ENCODE data around the gene KCTD7.
"Not testable (repeated sequence)": the region's sequence is repeated elsewhere in the genome, so short reads cannot be mapped to it uniquely, and the experiment has no call there.

Gene KCTD7

GRCh38 chr7:66627881-66628360, 760 bp upstream of the KCTD7 start:
- TF ChIP-seq CTCF (IDR thresholded peaks at IDR 0.05; ENCODE audit: low read depth, low read length) = no peak

GRCh38 chr7:66629222-66630062, 761 bp downstream of the KCTD7 start:
- no peaks in the 10 kb centered on the region for H3K27me3 ChIP-seq
- H3K4me3 ChIP-seq (ENCODE audit: low read depth, low read length) = peak overlapping the region; percentile 57
- H3K9me3 ChIP-seq = no peaks in the 10 kb centered on the region
- H3K36me3 ChIP-seq = no peaks in the 10 kb centered on the region
- no peak for TF ChIP-seq CTCF (IDR thresholded peaks at IDR 0.05; ENCODE audit: low read depth, low read length)
- no peak for DNase-seq
- H3K4me1 ChIP-seq = peaks cover 8% of the 10 kb centered on the region

More at GRCh38 chr7:66627881-66628360, 760 bp upstream of the KCTD7 start:
- Histone ChIP-seq H3K4me3 (ENCODE audit: low read depth, low read length) (peak overlapping the region; percentile 81), H3K27me3 (no peaks in the 10 kb centered on the region), H3K9me3 (no peaks in the 10 kb centered on the region), H3K4me1 (peaks cover 8% of the 10 kb centered on the region), H3K36me3 (no peaks in the 10 kb centered on the region)
- DNase-seq = no peak

GRCh38 chr7:66630531-66630930, 1.9 kb downstream of the KCTD7 start:
- no peak for DNase-seq
- H3K27me3 ChIP-seq = no peaks in the 10 kb centered on the region
- H3K36me3 ChIP-seq = no peaks in the 10 kb centered on the region
- no peak overlapping the region for H3K4me3 ChIP-seq (ENCODE audit: low read depth, low read length)
- no peaks in the 10 kb centered on the region for H3K9me3 ChIP-seq
- TF ChIP-seq CTCF (IDR thresholded peaks at IDR 0.05; ENCODE audit: low read depth, low read length) = no peak
- H3K4me1 ChIP-seq = peaks cover 8% of the 10 kb centered on the region

DNA sequence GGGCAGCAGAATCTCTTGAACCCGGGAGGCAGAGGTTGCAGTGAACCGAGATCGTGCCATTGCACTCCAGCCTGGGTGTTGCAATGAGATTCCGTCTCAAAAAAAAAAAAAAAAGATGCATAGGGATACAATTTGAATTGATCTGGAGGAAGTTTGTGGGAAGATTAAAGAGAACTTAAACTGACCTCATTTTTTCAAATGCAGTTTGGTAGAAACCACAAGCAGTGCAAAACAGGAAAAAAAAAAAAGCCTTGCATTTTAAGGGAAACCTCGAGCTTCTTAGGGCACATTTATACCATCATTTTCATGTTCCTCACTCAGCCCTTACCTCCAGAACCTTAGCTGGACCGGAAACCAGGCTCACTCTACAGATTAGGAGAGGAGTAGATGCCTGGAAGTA, 2.8 kb downstream of the KCTD7 start:
- no peak for TF ChIP-seq CTCF (IDR thresholded peaks at IDR 0.05; ENCODE audit: low read depth, low read length)
- Histone ChIP-seq H3K27me3 (no peaks in the 10 kb centered on the region), H3K9me3 (no peaks in the 10 kb centered on the region), H3K4me1 (peaks cover 8% of the 10 kb centered on the region), H3K4me3 (ENCODE audit: low read depth, low read length) (no peak overlapping the region), H3K36me3 (no peaks in the 10 kb centered on the region)
- no peak for DNase-seq

DNA sequence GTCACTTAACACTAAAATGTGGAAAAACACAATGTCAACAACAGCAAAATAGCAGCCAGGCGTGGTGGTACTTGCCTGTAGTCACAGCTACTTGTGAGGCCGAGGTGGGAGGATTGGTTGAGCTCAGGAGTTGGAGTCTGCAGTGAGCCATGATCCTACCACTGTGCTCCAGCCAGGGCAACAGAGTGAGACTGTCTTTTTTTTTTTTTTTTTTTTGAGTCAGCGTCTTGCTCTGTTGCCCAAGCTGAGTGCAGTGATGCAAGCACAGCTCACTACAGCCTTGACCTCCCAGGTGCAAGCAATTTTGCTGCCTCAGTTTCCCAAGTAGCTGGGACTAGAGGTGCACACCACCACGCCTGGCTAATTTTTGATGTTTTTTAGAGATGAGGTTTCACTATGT, 6.1 kb downstream of the KCTD7 start:
- H3K36me3 ChIP-seq = no peaks in the 10 kb centered on the region
- no peaks in the 10 kb centered on the region for H3K9me3 ChIP-seq
- H3K4me3 ChIP-seq (ENCODE audit: low read depth, low read length) = no peak overlapping the region
- no peak for TF ChIP-seq CTCF (IDR thresholded peaks at IDR 0.05; ENCODE audit: low read depth, low read length)
- H3K4me1 ChIP-seq = no peaks in the 10 kb centered on the region
- no peaks in the 10 kb centered on the region for H3K27me3 ChIP-seq
- DNase-seq = no peak

- not testable (repeated sequence) for H3K27me3 ChIP-seq; H3K4me1 ChIP-seq; H3K36me3 ChIP-seq; H3K4me3 ChIP-seq (ENCODE audit: low read depth, low read length); DNase-seq; H3K9me3 ChIP-seq
These were observed 6.8 kb downstream of the KCTD7 start for GRCh38 chr7:66635322-66635981.

- H3K27me3 ChIP-seq; H3K4me1 ChIP-seq; H3K36me3 ChIP-seq; H3K9me3 ChIP-seq; H3K4me3 ChIP-seq (ENCODE audit: low read depth, low read length); DNase-seq: not testable (repeated sequence)
These were observed 7.4 kb downstream of the KCTD7 start for GRCh38 chr7:66635982-66636546.

Measured in BE2C (cell line).